Neural cell (in vitro differentiated cells): Measurements from ENCODE around the gene WDFY3.

Experiments
- EP300 ChIP-seq: fragments of 450-650 bp; conservative IDR thresholded peaks from 2 replicates; pipeline ENCODE4 v1.6.1; 2014; ENCODE audit warnings: antibody characterized with exemption, mild to moderate bottlenecking, moderate library complexity; ENCODE audit not compliant: poor library complexity, severe bottlenecking
- EZH2 ChIP-seq: fragments of 200-600, 300-800 bp; shearing (Covaris generic), sonication (generic); IDR thresholded peaks from 2 replicates; pipeline ENCODE4 v1.6.1; 2014; ENCODE audit warnings: antibody characterized with exemption, low read length, borderline replicate concordance, mild to moderate bottlenecking; ENCODE audit not compliant: insufficient read depth, poor library complexity, severe bottlenecking
- TAF1 ChIP-seq: IDR thresholded peaks from 2 replicates; pipeline ENCODE4 v1.6.1; 2012; ENCODE audit warnings: low read depth

DNA sequence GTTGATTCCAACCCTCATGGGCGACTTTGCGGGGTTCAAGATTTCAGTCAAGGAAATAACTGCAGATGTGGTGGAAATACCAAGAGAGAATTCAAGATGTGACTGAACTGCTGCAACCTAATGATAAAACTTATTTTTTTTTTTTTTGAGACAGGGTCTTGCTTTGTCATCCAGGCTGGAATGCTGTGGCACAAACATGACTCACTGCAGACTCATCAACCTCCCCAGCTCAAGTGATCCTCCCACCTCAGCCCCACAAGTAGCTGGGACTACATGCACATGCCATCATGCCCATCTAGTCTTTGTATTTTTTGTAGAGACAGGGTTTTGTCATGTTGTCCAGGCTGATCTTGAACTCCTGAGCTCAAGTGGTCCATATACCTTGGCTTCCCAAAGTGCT is 19.5 kb upstream of the WDFY3 start:
- TF ChIP-seq EZH2 (no peak), EP300 (no peak), TAF1 (no peak)
